Progenitor cell of endocrine pancreas (in vitro differentiated cells): Measurements from ENCODE around the gene LRP1B. TPM values are rescaled to one million over a fixed set of nuclear protein-coding genes. Genes with fewer than 3 reads are reported as not detected.

Experiments used
- DNase-seq: peaks from one replicate; pipeline ENCODE4 v3.0.0; 2021; ENCODE audit warnings: low spot score; ENCODE audit not compliant: unreplicated experiment
- H3K27ac Mint-ChIP-seq: 2 replicates; pipeline ENCODE4 v1.8.0; 2021; ENCODE audit warnings: mild to moderate bottlenecking, moderate library complexity, mixed read lengths
- H3K27me3 Mint-ChIP-seq: 2 replicates; pipeline ENCODE4 v1.8.0; 2021; ENCODE audit warnings: mixed read lengths
- H3K36me3 Mint-ChIP-seq: 2 replicates; pipeline ENCODE4 v1.8.0; 2022; ENCODE audit warnings: mixed read lengths; ENCODE audit not compliant: insufficient read depth
- H3K4me1 Mint-ChIP-seq: 2 replicates; pipeline ENCODE4 v1.8.0; 2021; ENCODE audit warnings: low read depth, mixed read lengths
- H3K4me3 Mint-ChIP-seq: 2 replicates; pipeline ENCODE4 v1.8.0; 2021; ENCODE audit warnings: low read depth, mild to moderate bottlenecking, moderate library complexity, mixed read lengths
- H3K9me3 Mint-ChIP-seq: 2 replicates; pipeline ENCODE4 v1.8.0; 2021; ENCODE audit warnings: low read depth, mixed read lengths
- total RNA-seq: library from RNA; stranded (reverse); gene quantifications from 2 replicates; pipeline ENCODE4 v1.2.1, GENCODE V29; 2021
- TF ChIP-seq, protein P1 (sequence below): fragments of 200-600 bp; sonication (generic); IDR thresholded peaks from one replicate; pipeline ENCODE4 v1.5.0; 2021; ENCODE audit warnings: antibody characterized with exemption, mild to moderate bottlenecking; ENCODE audit not compliant: unreplicated experiment

The LRP1B gene
- total RNA-seq, 1 donor from 2014 or later: 0.57 TPM

DNA sequence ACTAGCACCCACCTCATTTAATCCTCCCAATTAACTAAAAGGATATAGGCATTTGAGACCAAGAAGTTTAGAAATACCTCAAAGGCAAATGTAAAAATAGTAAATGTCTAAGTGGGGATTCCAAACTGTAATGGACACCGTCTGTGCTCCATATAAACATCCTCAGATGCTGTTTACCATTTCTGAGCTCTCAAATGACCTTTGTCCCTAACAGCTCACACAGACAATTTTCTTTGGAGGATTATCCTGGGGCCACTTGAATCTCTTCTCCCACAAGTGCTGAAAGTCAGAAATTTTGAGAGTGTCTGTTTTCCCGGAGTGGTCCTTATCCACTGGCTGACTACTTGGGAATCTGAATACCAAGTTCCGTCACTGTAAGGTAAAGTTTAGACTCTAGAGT lies 1418.9 kb downstream of the LRP1B start:
- Mint-ChIP-seq H3K27ac (no peak overlapping the region), H3K4me1 (no peaks in the 10 kb centered on the region), H3K9me3 (no peaks in the 10 kb centered on the region), H3K4me3 (no peak overlapping the region), H3K36me3 (no peaks in the 10 kb centered on the region), H3K27me3 (no peaks in the 10 kb centered on the region)
- DNase-seq: no peak
- TF ChIP-seq, protein P1, sequence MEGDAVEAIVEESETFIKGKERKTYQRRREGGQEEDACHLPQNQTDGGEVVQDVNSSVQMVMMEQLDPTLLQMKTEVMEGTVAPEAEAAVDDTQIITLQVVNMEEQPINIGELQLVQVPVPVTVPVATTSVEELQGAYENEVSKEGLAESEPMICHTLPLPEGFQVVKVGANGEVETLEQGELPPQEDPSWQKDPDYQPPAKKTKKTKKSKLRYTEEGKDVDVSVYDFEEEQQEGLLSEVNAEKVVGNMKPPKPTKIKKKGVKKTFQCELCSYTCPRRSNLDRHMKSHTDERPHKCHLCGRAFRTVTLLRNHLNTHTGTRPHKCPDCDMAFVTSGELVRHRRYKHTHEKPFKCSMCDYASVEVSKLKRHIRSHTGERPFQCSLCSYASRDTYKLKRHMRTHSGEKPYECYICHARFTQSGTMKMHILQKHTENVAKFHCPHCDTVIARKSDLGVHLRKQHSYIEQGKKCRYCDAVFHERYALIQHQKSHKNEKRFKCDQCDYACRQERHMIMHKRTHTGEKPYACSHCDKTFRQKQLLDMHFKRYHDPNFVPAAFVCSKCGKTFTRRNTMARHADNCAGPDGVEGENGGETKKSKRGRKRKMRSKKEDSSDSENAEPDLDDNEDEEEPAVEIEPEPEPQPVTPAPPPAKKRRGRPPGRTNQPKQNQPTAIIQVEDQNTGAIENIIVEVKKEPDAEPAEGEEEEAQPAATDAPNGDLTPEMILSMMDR: no peak

DNA sequence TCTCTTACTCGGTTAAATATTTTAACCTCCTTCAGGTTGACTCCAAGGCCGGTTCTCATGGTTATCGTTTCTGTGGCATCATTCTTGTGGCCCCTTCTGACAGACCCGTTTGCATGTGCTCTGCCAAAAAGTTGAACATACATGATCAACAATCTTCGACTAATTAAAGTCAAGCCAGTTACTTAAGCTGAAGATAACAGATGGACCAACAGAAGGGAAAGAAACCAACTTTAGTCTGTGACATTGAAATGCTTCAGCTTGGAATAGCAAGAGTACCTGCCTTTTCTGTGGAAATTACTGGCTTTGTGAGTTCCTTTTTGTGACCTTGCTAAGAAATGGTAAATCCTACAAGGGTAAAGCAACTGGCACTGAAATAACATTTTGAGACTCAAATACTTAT lies 1429.1 kb downstream of the LRP1B start:
- Mint-ChIP-seq H3K27me3 (no peaks in the 10 kb centered on the region), H3K9me3 (no peaks in the 10 kb centered on the region), H3K4me3 (no peak overlapping the region), H3K4me1 (no peaks in the 10 kb centered on the region), H3K27ac (no peak overlapping the region), H3K36me3 (no peaks in the 10 kb centered on the region)
- TF ChIP-seq, protein P1: no peak
- DNase-seq: no peak

DNA sequence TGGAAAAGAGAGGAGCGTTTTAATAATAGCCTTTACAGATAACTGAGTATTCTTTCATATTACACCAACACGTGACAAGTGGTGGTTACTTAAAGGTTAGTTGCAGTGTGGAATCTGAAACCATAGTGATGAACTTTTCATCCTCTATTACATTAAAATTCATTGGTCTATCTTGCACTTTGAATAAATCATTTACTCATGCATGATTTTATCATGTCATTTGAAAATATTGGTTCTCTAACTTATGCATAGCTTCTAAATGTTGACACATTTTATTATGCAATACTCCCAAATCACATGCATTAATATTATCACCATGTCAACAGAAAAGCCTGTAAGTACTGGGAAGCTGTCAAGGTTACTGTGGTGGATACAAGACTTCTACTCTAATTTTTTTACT lies 1432.2 kb downstream of the LRP1B start:
- TF ChIP-seq, protein P1: no peak
- H3K36me3 Mint-ChIP-seq: no peaks in the 10 kb centered on the region
- H3K9me3 Mint-ChIP-seq: no peaks in the 10 kb centered on the region
- H3K27ac Mint-ChIP-seq: no peak overlapping the region
- DNase-seq: no peak
- no peak overlapping the region for H3K4me3 Mint-ChIP-seq
- no peaks in the 10 kb centered on the region for H3K27me3 Mint-ChIP-seq
- no peaks in the 10 kb centered on the region for H3K4me1 Mint-ChIP-seq

DNA sequence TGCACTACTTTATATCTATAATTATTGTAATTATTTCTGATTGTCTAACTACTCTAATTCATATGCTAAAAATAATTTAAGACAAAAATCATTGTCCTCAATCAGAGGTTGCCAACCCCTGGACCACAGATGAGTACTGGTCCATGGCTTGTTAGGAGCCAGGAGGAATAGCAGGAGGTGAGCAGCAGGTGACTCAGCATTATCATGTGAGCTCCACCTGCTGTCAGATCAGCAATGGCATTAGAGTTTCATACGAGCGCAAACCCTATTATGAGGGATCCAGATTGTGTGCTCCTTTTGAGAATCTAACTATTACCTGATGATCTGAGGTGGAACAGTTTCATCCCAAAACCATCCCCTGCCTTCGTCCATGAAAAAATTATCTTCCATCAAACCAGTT lies 1434.4 kb downstream of the LRP1B start:
- TF ChIP-seq, protein P1: no peak
- H3K36me3 Mint-ChIP-seq: no peaks in the 10 kb centered on the region
- no peak overlapping the region for H3K4me3 Mint-ChIP-seq
- H3K27ac Mint-ChIP-seq: no peak overlapping the region
- H3K27me3 Mint-ChIP-seq: no peaks in the 10 kb centered on the region
- no peaks in the 10 kb centered on the region for H3K4me1 Mint-ChIP-seq
- H3K9me3 Mint-ChIP-seq: no peaks in the 10 kb centered on the region
- no peak for DNase-seq

DNA sequence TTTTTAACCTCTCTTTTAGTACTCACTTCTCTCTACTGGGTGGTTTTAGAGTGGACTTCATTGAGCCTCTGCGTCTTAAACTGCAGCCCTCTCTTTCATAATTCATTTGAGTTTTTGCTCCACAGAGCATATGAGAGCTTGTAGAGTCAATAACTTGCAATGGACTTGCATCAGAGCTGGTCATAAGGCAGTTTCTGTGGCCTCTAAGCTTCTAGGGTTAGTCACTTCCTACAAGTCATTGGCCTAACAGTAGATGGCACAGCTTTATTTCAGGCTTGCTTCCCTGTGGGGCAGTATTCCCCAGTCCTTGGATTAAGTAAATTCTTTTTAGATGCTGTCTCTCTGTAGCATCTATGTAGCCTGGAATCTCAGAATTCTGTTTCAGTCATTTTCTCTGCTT lies 1435.7 kb downstream of the LRP1B start:
- H3K27ac Mint-ChIP-seq: no peak overlapping the region
- H3K9me3 Mint-ChIP-seq: no peaks in the 10 kb centered on the region
- H3K27me3 Mint-ChIP-seq: no peaks in the 10 kb centered on the region
- DNase-seq: no peak
- no peaks in the 10 kb centered on the region for H3K4me1 Mint-ChIP-seq
- TF ChIP-seq, protein P1: no peak
- H3K4me3 Mint-ChIP-seq: no peak overlapping the region
- H3K36me3 Mint-ChIP-seq: no peaks in the 10 kb centered on the region

DNA sequence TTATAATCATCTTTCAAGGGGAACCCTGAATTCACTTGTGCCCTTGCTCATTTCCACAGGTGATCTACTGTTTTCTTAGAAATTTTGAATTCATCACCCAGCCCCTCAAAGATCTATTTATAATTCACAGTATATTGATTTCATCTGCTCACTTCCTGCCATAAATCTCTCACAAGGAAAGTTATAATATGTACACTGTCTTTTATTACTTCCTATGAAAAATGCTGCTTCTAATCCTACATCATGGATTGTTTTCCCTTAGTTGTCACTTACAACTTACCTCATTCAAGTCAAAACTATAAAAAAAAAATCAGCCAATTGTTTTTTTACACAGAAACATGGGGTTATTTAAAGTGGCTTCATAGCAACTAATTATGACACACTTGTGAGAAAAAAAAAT lies 1443.0 kb downstream of the LRP1B start:
- H3K27me3 Mint-ChIP-seq: no peaks in the 10 kb centered on the region
- TF ChIP-seq, protein P1: no peak
- H3K36me3 Mint-ChIP-seq: no peaks in the 10 kb centered on the region

More for the DNA sequence above, 1443.0 kb downstream of the LRP1B start:
- Mint-ChIP-seq H3K4me3 (no peak overlapping the region), H3K9me3 (no peaks in the 10 kb centered on the region), H3K27ac (no peak overlapping the region), H3K4me1 (no peaks in the 10 kb centered on the region)
- no peak for DNase-seq
